Hindlimb muscle (tissue), 1 donor: ENCODE data around the gene KASH5. TPM values are rescaled to one million over a fixed set of nuclear protein-coding genes. Genes with fewer than 3 reads are reported as not detected.
"Not testable (repeated sequence)": the region's sequence is repeated elsewhere in the genome, so short reads cannot be mapped to it uniquely, and the experiment has no call there.

Source experiments
- DNase-seq: peaks from one replicate; pipeline ENCODE4 v3.0.0-alpha.2; 2013
- polyA plus RNA-seq: library from polyadenylated mRNA; unstranded; fragments of 120-200 nt; gene quantifications from one replicate; pipeline ENCODE4 v1.2.1, GENCODE V29; 2013; ENCODE audit not compliant: insufficient read length

KASH5 gene
- polyA plus RNA-seq, 1 donor = not detected

GRCh38 chr19:49461130-49461529 is 73.1 kb downstream of the KASH5 start:
- DNase-seq = not testable (repeated sequence)

- no peak for DNase-seq
Measured at GRCh38 chr19:49461656-49462055, 73.6 kb downstream of the KASH5 start.

- no peak for DNase-seq
Measured at GRCh38 chr19:49462492-49462891, 74.4 kb downstream of the KASH5 start.

- DNase-seq = no peak
Measured at GRCh38 chr19:49463960-49464740, 76.1 kb downstream of the KASH5 start.

GRCh38 chr19:49465371-49465770 is 77.3 kb downstream of the KASH5 start:
- DNase-seq = no peak

Other genes starting within 250 kb of the KASH5 start
- 187 TPM for gene HRC, start 232.9 kb upstream of the KASH5 start, polyA plus RNA-seq
- gene TRPM4, start 230.5 kb upstream of the KASH5 start, polyA plus RNA-seq = 49.4 TPM
- 1.9 TPM for gene SLC6A16, start 63.1 kb upstream of the KASH5 start, polyA plus RNA-seq
- 18.5 TPM for gene CD37, start 52.8 kb upstream of the KASH5 start, polyA plus RNA-seq
- 72.1 TPM for gene TEAD2, start 25.8 kb upstream of the KASH5 start, polyA plus RNA-seq
- 2.4 TPM for gene DKKL1, start 24.4 kb upstream of the KASH5 start, polyA plus RNA-seq
- gene PTH2, start 35.2 kb downstream of the KASH5 start, polyA plus RNA-seq = not detected
- not detected for gene GFY, start 37.1 kb downstream of the KASH5 start, polyA plus RNA-seq
- gene SLC17A7, start 53.3 kb downstream of the KASH5 start, polyA plus RNA-seq = 0.76 TPM
- 43.8 TPM for gene PIH1D1, start 63.6 kb downstream of the KASH5 start, polyA plus RNA-seq
- 14.8 TPM for gene ALDH16A1, start 65.0 kb downstream of the KASH5 start, polyA plus RNA-seq
- gene FLT3LG, start 86.0 kb downstream of the KASH5 start, polyA plus RNA-seq = 3.5 TPM
- 4,873 TPM for gene RPL13A, start 99.4 kb downstream of the KASH5 start, polyA plus RNA-seq
- 3,298 TPM for gene RPS11, start 108.2 kb downstream of the KASH5 start, polyA plus RNA-seq
- 178 TPM for gene FCGRT, start 124.4 kb downstream of the KASH5 start, polyA plus RNA-seq
- 44.5 TPM for gene RCN3, start 139.8 kb downstream of the KASH5 start, polyA plus RNA-seq
- 59.7 TPM for gene NOSIP, start 192.3 kb downstream of the KASH5 start, polyA plus RNA-seq
- gene PRRG2, start 193.1 kb downstream of the KASH5 start, polyA plus RNA-seq = 0.18 TPM
- 23.3 TPM for gene PRR12, start 202.9 kb downstream of the KASH5 start, polyA plus RNA-seq